HG02885 (cell line): ENCODE measurements around the gene KRTAP9-6.
"Not testable (repeated sequence)": the region's sequence is repeated elsewhere in the genome, so short reads cannot be mapped to it uniquely, and the experiment has no call there.

Experiments
- ATAC-seq: cut with Tn5 transposase; IDR thresholded peaks from one replicate; pipeline ENCODE4 v1.9.1; 2021; ENCODE audit warnings: mild to moderate bottlenecking; ENCODE audit not compliant: unreplicated experiment, poor library complexity

Gene KRTAP9-6, protein sequence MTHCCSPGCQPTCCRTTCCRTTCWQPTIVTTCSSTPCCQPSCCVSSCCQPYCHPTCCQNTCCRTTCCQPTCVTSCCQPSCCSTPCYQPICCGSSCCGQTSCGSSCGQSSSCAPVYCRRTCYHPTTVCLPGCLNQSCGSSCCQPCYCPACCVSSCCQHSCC

GRCh38 chr17:41265078-41265477 lies at the start of gene KRTAP9-6:
TSS of gene KRTAP9-6 (plus strand) at chr17:41265378. CDS start at chr17:41265378, 0 bp downstream.
- ATAC-seq, result no peak

GRCh38 chr17:41215681-41216080 lies 49.5 kb upstream of the KRTAP9-6 start:
- ATAC-seq, result no peak

- ATAC-seq, result no peak
Measured at GRCh38 chr17:41223821-41224220, 41.4 kb upstream of the KRTAP9-6 start.

- no peak for ATAC-seq
Measured at GRCh38 chr17:41226051-41226450, 39.1 kb upstream of the KRTAP9-6 start.

DNA sequence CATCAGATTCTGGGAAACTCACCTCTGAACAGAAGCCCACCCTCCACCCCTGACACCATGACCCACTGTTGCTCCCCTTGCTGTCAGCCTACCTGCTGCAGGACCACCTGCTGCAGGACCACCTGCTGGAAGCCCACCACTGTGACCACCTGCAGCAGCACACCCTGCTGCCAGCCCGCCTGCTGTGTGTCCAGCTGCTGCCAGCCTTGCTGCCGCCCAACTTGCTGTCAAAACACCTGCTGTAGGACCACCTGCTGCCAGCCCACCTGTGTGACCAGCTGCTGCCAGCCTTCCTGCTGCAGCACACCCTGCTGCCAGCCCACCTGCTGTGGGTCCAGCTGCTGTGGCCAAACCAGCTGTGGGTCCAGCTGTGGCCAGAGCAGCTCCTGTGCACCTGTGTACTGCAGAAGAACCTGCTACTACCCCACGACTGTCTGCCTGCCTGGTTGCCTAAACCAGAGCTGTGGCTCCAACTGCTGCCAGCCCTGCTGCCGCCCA lies 38.5 kb upstream of the KRTAP9-6 start, which contains the start of gene KRTAP9-2:
Gene KRTAP9-2, plus strand, starts transcription at position 51 of the 498 bp plus-strand sequence. Its CDS starts 7 bp downstream, at position 58.
- ATAC-seq, result not testable (repeated sequence)

GRCh38 chr17:41230094-41230493 lies 35.1 kb upstream of the KRTAP9-6 start:
- no peak for ATAC-seq

DNA sequence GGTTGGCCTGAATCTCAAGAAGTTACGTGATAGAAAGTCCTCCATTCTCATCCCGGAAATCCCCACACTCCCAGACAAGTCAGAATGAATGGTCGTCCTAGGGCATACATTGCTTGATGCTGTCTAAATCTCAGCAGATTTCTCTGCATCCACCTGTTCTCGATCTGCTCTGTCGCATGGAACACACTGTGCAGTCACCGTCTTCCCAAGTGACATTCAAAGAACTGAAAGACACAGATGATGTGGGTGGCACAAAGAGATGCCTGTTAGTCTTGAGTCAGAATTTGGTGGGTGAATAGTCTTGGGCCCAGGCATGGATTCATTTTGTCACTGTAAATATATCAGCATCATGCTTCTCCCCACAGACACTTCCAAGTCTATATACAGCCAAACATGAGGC lies 33.4 kb upstream of the KRTAP9-6 start:
- no peak for ATAC-seq

- not testable (repeated sequence) for ATAC-seq
Measured at GRCh38 chr17:41232399-41233105, 32.6 kb upstream of the KRTAP9-6 start, which contains the start of gene KRTAP9-3. TSS of gene KRTAP9-3 (plus strand) at chr17:41232449. CDS start at chr17:41232502, 53 bp downstream.

GRCh38 chr17:41237116-41237515 lies 28.1 kb upstream of the KRTAP9-6 start:
- ATAC-seq, result not testable (repeated sequence)

- not testable (repeated sequence) for ATAC-seq
Measured at GRCh38 chr17:41237949-41238437, 27.2 kb upstream of the KRTAP9-6 start, which contains the start of gene KRTAP9-8. TSS of gene KRTAP9-8 (plus strand) at chr17:41237999. CDS start at chr17:41238052, 53 bp downstream.

DNA sequence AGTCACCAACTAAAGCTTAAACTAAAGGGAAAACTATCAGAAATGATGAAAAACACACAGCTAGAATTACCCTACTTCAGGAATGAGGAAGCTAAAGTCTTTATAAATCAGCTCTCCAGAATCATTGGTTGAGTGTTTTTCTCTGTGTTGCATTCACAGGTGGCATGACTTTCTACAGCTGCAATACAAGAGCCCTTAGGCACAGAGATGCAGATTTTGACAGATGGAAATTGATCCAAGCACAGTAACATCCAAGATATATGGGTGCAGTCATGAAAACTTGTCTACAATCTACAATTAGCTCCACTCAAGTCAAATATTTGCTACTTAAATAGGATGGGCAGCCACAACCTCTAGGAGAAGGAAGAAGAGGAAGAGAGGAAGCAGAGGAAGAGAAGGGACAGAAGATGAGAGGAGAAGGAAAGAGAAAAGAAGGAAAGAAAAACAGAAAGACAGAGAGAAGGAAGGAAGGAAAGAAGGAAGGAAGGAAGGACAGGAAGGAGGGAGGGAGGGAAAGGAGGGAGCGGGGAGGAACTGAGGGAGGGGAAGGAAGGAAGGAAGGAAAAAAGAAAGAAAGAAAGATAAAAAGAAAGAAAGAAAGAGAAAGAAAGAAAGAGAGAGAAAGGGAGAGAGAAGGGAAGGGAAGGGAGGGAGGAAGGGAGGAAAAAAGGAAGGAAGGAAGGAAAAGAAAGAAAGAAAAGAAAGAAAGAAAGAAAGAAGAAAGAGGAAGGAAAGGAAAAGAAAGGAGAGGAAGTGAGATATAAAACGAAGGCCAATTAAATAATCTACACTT lies 18.0 kb upstream of the KRTAP9-6 start:
- ATAC-seq, result not testable (repeated sequence)

DNA sequence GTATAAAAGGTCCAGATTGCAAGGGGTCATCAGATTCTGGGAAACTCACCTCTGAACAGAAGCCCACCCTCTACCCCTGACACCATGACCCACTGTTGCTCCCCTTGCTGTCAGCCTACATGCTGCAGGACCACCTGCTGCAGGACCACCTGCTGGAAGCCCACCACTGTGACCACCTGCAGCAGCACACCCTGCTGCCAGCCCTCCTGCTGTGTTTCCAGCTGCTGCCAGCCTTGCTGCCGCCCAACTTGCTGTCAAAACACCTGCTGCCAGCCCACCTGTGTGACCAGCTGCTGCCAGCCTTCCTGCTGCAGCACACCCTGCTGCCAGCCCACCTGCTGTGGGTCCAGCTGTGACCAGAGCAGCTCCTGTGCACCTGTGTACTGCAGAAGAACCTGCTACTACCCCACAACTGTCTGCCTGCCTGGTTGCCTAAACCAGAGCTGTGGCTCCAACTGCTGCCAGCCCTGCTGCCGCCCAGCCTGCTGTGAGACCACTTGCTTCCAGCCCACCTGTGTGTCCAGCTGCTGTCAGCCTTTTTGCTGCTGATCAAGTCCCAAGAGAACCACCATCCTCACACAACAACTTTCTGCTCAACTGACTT lies 15.4 kb upstream of the KRTAP9-6 start, which contains the start of gene KRTAP9-4:
Gene KRTAP9-4, plus strand, starts transcription at position 51 of the 604 bp plus-strand sequence. Its CDS starts 34 bp downstream, at position 85.
- ATAC-seq, result not testable (repeated sequence)

DNA sequence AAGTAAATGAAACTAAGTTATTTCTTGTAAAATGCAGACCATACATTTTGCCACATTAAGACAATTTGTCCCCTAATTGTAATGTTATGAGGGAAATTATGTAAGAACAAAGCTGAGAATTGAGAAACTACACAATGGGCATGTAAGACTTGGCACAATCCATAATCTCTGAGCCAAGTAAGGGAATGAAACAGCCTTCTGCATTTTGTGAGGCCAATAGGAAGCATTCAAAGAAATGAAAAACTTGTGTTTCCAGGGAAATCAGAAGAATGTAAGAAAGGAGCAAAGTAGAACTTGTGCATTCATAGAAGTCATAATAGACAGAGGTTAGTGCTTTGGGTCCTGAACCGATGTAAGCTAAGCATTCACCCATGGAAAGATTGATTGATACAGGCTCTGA lies 13.9 kb upstream of the KRTAP9-6 start:
- ATAC-seq, result no peak

DNA sequence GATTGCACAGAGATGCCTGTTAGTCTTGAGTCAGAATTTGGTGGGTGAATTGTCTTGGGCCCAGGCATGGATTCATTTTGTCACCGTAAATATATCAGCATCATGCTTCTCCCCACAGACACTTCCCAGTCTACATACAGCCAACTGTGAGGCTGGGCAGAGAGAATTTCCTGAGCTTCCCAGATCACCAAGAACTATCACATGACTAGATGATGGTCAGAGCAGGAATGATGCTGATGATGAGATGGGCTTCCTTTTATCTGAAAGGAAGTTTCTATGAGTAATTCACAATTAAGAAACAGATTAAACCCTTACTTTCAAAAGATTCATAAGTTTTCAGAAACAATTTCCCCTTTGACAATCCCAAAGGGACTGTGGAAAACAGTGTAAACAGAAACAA lies 10.3 kb upstream of the KRTAP9-6 start:
- no peak for ATAC-seq

- not testable (repeated sequence) for ATAC-seq
Measured at GRCh38 chr17:41255381-41256290, 9.5 kb upstream of the KRTAP9-6 start, which contains the start of gene KRTAP9-9. TSS of gene KRTAP9-9 (plus strand) at chr17:41255384.

GRCh38 chr17:41256291-41256685 lies 8.9 kb upstream of the KRTAP9-6 start:
- ATAC-seq, result no peak

- ATAC-seq, result no peak
Measured at GRCh38 chr17:41258406-41258805, 6.8 kb upstream of the KRTAP9-6 start.

DNA sequence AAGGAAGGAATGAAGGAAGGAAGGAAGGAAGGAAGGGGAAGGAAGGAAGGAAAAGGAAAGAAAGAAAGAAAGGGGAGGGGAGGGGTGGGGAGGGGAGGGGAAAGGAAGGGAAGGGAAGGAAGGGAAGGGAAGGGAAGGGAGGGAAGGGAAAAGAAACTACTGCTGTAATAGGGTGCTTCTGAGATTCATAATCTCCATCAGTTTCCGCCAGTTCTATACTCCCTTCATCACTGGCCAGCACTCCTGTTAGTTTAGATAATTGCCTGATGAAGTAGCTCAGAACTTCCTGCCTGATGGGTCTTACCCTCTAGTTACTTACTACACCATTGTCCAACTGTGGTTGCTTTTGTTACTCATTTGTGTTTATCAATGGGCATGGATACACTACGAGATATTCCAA lies 2.0 kb upstream of the KRTAP9-6 start:
- no peak for ATAC-seq

- ATAC-seq, result no peak
Measured at GRCh38 chr17:41264599-41264998, 579 bp upstream of the KRTAP9-6 start.
